GM12878 (cell line): ENCODE measurements around the gene DDC. TPM values are rescaled to one million over a fixed set of nuclear protein-coding genes. Genes with fewer than 3 reads are reported as not detected.

Experiments used
- ATAC-seq: fragments of 200-7000 bp; cut with Tn5 transposase; 3 replicates; pipeline ENCODE4 v1.9.1; 2020; ENCODE audit warnings: mild to moderate bottlenecking, moderate library complexity
- BruUV-seq: library from RNA; stranded (reverse); fragments of 400-500 nt; replicated peaks from 2 replicates; lab custom pipeline; 2021; lab: Mats Ljungman, UMichigan
- CTCF ChIA-PET: fragments of 300-600 bp; sonication (Branson Sonifier 250); formaldehyde crosslinking; extraction: SDS; loops from one replicate; lab custom pipeline; 2021; ENCODE audit warnings: inconsistent platforms; lab: Yijun Ruan, JAX
- POLR2A ChIA-PET: fragments of 350-600 bp; formaldehyde crosslinking; extraction: SDS; loops from one replicate; lab custom pipeline; 2021; ENCODE audit warnings: inconsistent platforms; lab: Charles Lee
- RAD21 ChIA-PET: fragments of 300-600 bp; sonication (Branson Sonifier 250); formaldehyde crosslinking; loops from one replicate; lab custom pipeline; 2023; ENCODE audit warnings: antibody characterized with exemption; ENCODE audit not compliant: unreplicated experiment; lab: Charles Lee
- SMC1A ChIA-PET: fragments of 300-600 bp; sonication (Branson Sonifier 250); formaldehyde crosslinking; loops from one replicate; lab custom pipeline; 2023; ENCODE audit not compliant: unreplicated experiment, uncharacterized antibody; lab: Charles Lee
- DNase-seq: peaks from one replicate; pipeline ENCODE4 v3.0.0-alpha.2; 2011; ENCODE audit warnings: low read depth, low spot score
- FAIRE-seq: peaks from 3 replicates; lab custom pipeline; 2011; peaks lifted over from hg19 to GRCh38; lab: Jason Lieb, UNC
- H2AFZ ChIP-seq: 2 replicates; pipeline ENCODE4 v1.6.0; 2011; ENCODE audit warnings: low read depth, low read length, control low read depth; ENCODE audit not compliant: control insufficient read depth
- H3K27ac ChIP-seq: 2 replicates; pipeline ENCODE4 v1.5.1; 2011; ENCODE audit warnings: control low read depth; ENCODE audit not compliant: control insufficient read depth, insufficient read depth
- H3K27me3 ChIP-seq, 2 experiments: replicated peaks in 1 of 2; 2 replicates each; pipeline versions ENCODE4 v1.6.0 to v1.6.1; 2011; ENCODE audit warnings: low read length in 1 of 2; ENCODE audit not compliant: control insufficient read depth in 2 of 2, insufficient read depth in 2 of 2
- H3K36me3 ChIP-seq, 2 experiments: 2 replicates each; pipeline ENCODE4 v1.5.1; 2011; ENCODE audit warnings: low read length in 1 of 2; ENCODE audit not compliant: control insufficient read depth in 2 of 2, insufficient read depth in 2 of 2
- H3K4me1 ChIP-seq: 2 replicates; pipeline ENCODE4 v1.6.1; 2011; ENCODE audit warnings: mild to moderate bottlenecking, low read length, moderate library complexity, mixed read lengths; ENCODE audit not compliant: control insufficient read depth, insufficient read depth
- H3K4me2 ChIP-seq: 2 replicates; pipeline ENCODE4 v1.6.0; 2011; ENCODE audit warnings: control low read depth; ENCODE audit not compliant: control insufficient read depth, insufficient read depth
- H3K4me3 ChIP-seq: fragments of 200-600 bp; sonication (generic); 2 replicates; pipeline ENCODE4 v1.5.1; 2016
- H3K79me2 ChIP-seq: 2 replicates; pipeline ENCODE4 v1.6.0; 2011; ENCODE audit warnings: low read length; ENCODE audit not compliant: control insufficient read depth, insufficient read depth
- H3K9ac ChIP-seq: 2 replicates; pipeline ENCODE4 v1.8.0; 2011; ENCODE audit warnings: low read length, control low read depth, mixed read lengths; ENCODE audit not compliant: control insufficient read depth, insufficient read depth
- H3K9me3 ChIP-seq: replicated peaks from 3 replicates; pipeline ENCODE4 v1.5.1; 2011; ENCODE audit warnings: mild to moderate bottlenecking, low read length; ENCODE audit not compliant: control insufficient read depth, insufficient read depth
- H4K20me1 ChIP-seq: 2 replicates; pipeline ENCODE4 v1.6.0; 2011; ENCODE audit not compliant: control insufficient read depth, insufficient read depth
- EGR1 ChIP-seq, 2 experiments: IDR thresholded peaks; 1 replicate in 1 of 2; 2 replicates in 1 of 2; pipeline ENCODE4 v1.6.1; 2011 to 2012; ENCODE audit warnings: low read depth in 2 of 2, low read length in 2 of 2, borderline replicate concordance in 1 of 2, mild to moderate bottlenecking in 1 of 2, moderate library complexity in 1 of 2
- FOS ChIP-seq: IDR thresholded peaks from 3 replicates; pipeline ENCODE4 v1.6.1; 2011; ENCODE audit warnings: borderline replicate concordance; ENCODE audit not compliant: insufficient read length; ENCODE audit errors: extremely low read depth
- MYC ChIP-seq: IDR thresholded peaks from 2 replicates; pipeline ENCODE4 v1.6.1; 2011; ENCODE audit warnings: mild to moderate bottlenecking, low read length, moderate library complexity, inconsistent platforms; ENCODE audit not compliant: insufficient read depth, insufficient replicate concordance, insufficient read length, severe bottlenecking
- NFIC ChIP-seq: IDR thresholded peaks from 2 replicates; pipeline ENCODE4 v1.6.1; 2012; ENCODE audit warnings: low read depth, mild to moderate bottlenecking, inconsistent platforms, low read length, moderate library complexity
- NR2C2 ChIP-seq: IDR thresholded peaks from 2 replicates; pipeline ENCODE4 v1.6.1; 2011; ENCODE audit warnings: borderline replicate concordance, low read depth; ENCODE audit not compliant: control insufficient read depth, insufficient read length
- NRF1 ChIP-seq: conservative IDR thresholded peaks from 2 replicates; pipeline ENCODE4 v1.6.1; 2011; ENCODE audit warnings: mild to moderate bottlenecking, low read depth, low read length, improper control_type of control experiment
- PML ChIP-seq: IDR thresholded peaks from 2 replicates; pipeline ENCODE4 v1.6.1; 2012; ENCODE audit warnings: low read length, inconsistent platforms
- RAD51 ChIP-seq: fragments of 450-650 bp; IDR thresholded peaks from 2 replicates; pipeline ENCODE4 v1.6.1; 2016; ENCODE audit warnings: moderate library complexity, mild to moderate bottlenecking, inconsistent platforms
- RCOR1 ChIP-seq: conservative IDR thresholded peaks from 2 replicates; pipeline ENCODE4 v1.6.1; 2012; ENCODE audit warnings: low read depth, low read length, improper control_type of control experiment
- SIX5 ChIP-seq: IDR thresholded peaks from 2 replicates; pipeline ENCODE4 v1.6.1; 2011; ENCODE audit warnings: mild to moderate bottlenecking, low read depth, low read length, moderate library complexity; ENCODE audit not compliant: severe bottlenecking
- WRNIP1 ChIP-seq: IDR thresholded peaks from 2 replicates; pipeline ENCODE4 v1.6.1; 2011; ENCODE audit warnings: low read depth, low read length, improper control_type of control experiment, borderline replicate concordance
- YY1 ChIP-seq: IDR thresholded peaks from 2 replicates; pipeline ENCODE4 v1.6.1; 2011; ENCODE audit warnings: low read depth, mild to moderate bottlenecking, low read length
- WGBS: methylation state at CpG from one replicate; pipeline ENCODE4 v1.1.6; 2016; ENCODE audit warnings: low lambda C conversion rate; ENCODE audit not compliant: insufficient replicate concordance, insufficient coverage; ENCODE audit errors: missing lambda C conversion rate; 5-methylcytosine and 5-hydroxymethylcytosine counted together
- in situ Hi-C: fragments of 300-500 bp; cut with MboI; formaldehyde crosslinking; loops from 9 replicates; pipeline ENCODE4 v1.14.3; 2018; ENCODE audit warnings: mixed read lengths
- intact Hi-C: fragments of 100-400 bp; cut with micrococcal nuclease; formaldehyde crosslinking; loops from one replicate; pipeline ENCODE4 v1.14.2; 2022; ENCODE audit not compliant: unreplicated experiment
- polyA plus RNA-seq, 11 experiments: library from polyadenylated mRNA; depleted of rRNA in 4 of 11; unstranded in 6 of 11; stranded (reverse) in 5 of 11; fragments of >200 nt; fragmentation: Nextera tagmentation in 4 of 11; fragmentation: Illumina TruSeq in 1 of 11; extraction: Ambion mirVana in 4 of 11; extraction: Trizol in 1 of 11; gene quantifications; 1 replicate in 1 of 11; 2 replicates in 10 of 11; pipeline versions ENCODE4 v1.2.1 to v1.2.3, GENCODE V29; 2011 to 2016; ENCODE audit warnings: inconsistent platforms in 2 of 11, missing spikeins in 2 of 11, low read depth in 1 of 11
- total RNA-seq, 4 experiments: library from RNA; depleted of rRNA in 3 of 4; stranded (reverse); fragments of >200 nt in 3 of 4; fragmentation: Illumina TruSeq in 1 of 4; extraction: Trizol in 1 of 4; gene quantifications; 2 replicates each; pipeline versions ENCODE4 v1.2.1 to v1.2.3, GENCODE V29; 2013 to 2021
- TF ChIP-seq, protein P1 (sequence below): fragments of 450-650 bp; IDR thresholded peaks from 2 replicates; pipeline ENCODE4 v1.6.1; 2016; ENCODE audit warnings: mild to moderate bottlenecking, moderate library complexity, borderline replicate concordance
- TF ChIP-seq, protein P2 (sequence below): fragments of 450-650 bp; IDR thresholded peaks from 2 replicates; pipeline ENCODE4 v1.6.1; 2017; ENCODE audit warnings: mild to moderate bottlenecking, low read depth, inconsistent platforms; ENCODE audit not compliant: poor library complexity, severe bottlenecking

DDC gene
- total and polyA plus RNA-seq, 10 of the 15 experiments (the other 5 are each of a cell fraction or from before 2014, with no cell fraction given): not detected

DNA sequence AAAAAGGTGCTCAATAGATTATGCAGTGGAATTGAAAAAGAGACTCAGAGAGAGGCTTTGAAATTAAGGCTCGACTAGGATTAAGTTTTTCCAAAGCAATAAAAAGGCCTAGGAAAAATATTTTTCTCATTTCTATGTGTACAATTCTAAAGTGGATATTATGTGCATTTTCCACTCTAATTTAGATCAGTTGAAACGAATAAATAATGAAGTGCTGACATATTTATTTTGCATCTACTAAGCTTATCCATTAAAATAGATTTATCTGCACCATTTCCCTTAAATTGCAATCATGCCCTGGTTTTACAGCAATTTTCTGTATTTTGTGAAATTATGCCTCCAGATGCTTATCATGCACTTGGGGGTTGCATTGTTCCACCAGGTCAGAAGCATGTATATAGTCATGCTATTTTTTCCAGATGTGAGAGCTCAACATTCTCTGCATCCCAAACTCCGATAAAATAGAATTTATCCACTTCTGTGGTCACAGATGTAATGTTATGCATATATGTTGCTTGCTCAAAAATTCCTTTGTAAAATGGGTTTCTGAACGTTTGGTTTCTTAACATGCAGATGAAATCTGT lies 133.4 kb downstream of the DDC start:
- 71% methylated on average over 4 of the region's 4 CpGs for WGBS
- BruUV-seq: no TSS peak
- CTCF ChIA-PET: interaction anchor here (1.3 to 1.7 kb wide), 3 partner anchors 9 to 15 kb away, joined by 4 read pairs; no protein-coding TSS in a partner anchor
- in situ Hi-C loops (no loop called here), intact Hi-C loops (no loop called here)
- H4K20me1 ChIP-seq: no peaks in the 10 kb centered on the region
- H3K4me2 ChIP-seq: no peak overlapping the region
- RAD21 ChIA-PET: no interaction called here
- no peaks in the 10 kb centered on the region for H3K4me1 ChIP-seq
- no peak for FAIRE-seq
- SMC1A ChIA-PET: interaction anchor here (1.5 to 2.5 kb wide), 3 partner anchors 10 to 14 kb away, joined by 5 to 11 read pairs (median 10); no protein-coding TSS in a partner anchor
- H3K9me3 ChIP-seq: no peaks in the 10 kb centered on the region
- no peak overlapping the region for H3K9ac ChIP-seq
- H2AFZ ChIP-seq: no peak overlapping the region
- TF ChIP-seq, protein P1, sequence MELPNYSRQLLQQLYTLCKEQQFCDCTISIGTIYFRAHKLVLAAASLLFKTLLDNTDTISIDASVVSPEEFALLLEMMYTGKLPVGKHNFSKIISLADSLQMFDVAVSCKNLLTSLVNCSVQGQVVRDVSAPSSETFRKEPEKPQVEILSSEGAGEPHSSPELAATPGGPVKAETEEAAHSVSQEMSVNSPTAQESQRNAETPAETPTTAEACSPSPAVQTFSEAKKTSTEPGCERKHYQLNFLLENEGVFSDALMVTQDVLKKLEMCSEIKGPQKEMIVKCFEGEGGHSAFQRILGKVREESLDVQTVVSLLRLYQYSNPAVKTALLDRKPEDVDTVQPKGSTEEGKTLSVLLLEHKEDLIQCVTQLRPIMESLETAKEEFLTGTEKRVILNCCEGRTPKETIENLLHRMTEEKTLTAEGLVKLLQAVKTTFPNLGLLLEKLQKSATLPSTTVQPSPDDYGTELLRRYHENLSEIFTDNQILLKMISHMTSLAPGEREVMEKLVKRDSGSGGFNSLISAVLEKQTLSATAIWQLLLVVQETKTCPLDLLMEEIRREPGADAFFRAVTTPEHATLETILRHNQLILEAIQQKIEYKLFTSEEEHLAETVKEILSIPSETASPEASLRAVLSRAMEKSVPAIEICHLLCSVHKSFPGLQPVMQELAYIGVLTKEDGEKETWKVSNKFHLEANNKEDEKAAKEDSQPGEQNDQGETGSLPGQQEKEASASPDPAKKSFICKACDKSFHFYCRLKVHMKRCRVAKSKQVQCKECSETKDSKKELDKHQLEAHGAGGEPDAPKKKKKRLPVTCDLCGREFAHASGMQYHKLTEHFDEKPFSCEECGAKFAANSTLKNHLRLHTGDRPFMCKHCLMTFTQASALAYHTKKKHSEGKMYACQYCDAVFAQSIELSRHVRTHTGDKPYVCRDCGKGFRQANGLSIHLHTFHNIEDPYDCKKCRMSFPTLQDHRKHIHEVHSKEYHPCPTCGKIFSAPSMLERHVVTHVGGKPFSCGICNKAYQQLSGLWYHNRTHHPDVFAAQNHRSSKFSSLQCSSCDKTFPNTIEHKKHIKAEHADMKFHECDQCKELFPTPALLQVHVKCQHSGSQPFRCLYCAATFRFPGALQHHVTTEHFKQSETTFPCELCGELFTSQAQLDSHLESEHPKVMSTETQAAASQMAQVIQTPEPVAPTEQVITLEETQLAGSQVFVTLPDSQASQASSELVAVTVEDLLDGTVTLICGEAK: no peak
- TF ChIP-seq RCOR1: no peak
- TF ChIP-seq MYC: no peak
- TF ChIP-seq WRNIP1: no peak
- TF ChIP-seq EGR1 (IDR thresholded peaks at IDR 0.05; ENCODE audit: borderline replicate concordance in 1 of 2, low read depth in 2 of 2, low read length in 2 of 2): no peak
- TF ChIP-seq NFIC: no peak
- no peak for TF ChIP-seq NRF1
- no peak for TF ChIP-seq NR2C2
- no peak for TF ChIP-seq PML
- no peak for TF ChIP-seq YY1
- no peak for TF ChIP-seq FOS
- TF ChIP-seq SIX5: no peak
- TF ChIP-seq RAD51: no peak
- TF ChIP-seq, protein P2, sequence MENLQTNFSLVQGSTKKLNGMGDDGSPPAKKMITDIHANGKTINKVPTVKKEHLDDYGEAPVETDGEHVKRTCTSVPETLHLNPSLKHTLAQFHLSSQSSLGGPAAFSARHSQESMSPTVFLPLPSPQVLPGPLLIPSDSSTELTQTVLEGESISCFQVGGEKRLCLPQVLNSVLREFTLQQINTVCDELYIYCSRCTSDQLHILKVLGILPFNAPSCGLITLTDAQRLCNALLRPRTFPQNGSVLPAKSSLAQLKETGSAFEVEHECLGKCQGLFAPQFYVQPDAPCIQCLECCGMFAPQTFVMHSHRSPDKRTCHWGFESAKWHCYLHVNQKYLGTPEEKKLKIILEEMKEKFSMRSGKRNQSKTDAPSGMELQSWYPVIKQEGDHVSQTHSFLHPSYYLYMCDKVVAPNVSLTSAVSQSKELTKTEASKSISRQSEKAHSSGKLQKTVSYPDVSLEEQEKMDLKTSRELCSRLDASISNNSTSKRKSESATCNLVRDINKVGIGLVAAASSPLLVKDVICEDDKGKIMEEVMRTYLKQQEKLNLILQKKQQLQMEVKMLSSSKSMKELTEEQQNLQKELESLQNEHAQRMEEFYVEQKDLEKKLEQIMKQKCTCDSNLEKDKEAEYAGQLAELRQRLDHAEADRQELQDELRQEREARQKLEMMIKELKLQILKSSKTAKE: no peak
- ATAC-seq: no peak
- H3K27ac ChIP-seq: no peak overlapping the region
- no peaks in the 10 kb centered on the region for H3K36me3 ChIP-seq
- no peak for DNase-seq
- POLR2A ChIA-PET: no interaction called here
- H3K79me2 ChIP-seq: no peaks in the 10 kb centered on the region
- no peaks in the 10 kb centered on the region for H3K27me3 ChIP-seq
- no peak overlapping the region for H3K4me3 ChIP-seq
